HG02642 (cell line): Measurements from ENCODE around the gene HOXB2.

Source experiments
- ATAC-seq: cut with Tn5 transposase; IDR thresholded peaks from one replicate; pipeline ENCODE4 v1.9.1; 2021; ENCODE audit warnings: mild to moderate bottlenecking; ENCODE audit not compliant: unreplicated experiment, poor library complexity

HOXB2 gene

DNA sequence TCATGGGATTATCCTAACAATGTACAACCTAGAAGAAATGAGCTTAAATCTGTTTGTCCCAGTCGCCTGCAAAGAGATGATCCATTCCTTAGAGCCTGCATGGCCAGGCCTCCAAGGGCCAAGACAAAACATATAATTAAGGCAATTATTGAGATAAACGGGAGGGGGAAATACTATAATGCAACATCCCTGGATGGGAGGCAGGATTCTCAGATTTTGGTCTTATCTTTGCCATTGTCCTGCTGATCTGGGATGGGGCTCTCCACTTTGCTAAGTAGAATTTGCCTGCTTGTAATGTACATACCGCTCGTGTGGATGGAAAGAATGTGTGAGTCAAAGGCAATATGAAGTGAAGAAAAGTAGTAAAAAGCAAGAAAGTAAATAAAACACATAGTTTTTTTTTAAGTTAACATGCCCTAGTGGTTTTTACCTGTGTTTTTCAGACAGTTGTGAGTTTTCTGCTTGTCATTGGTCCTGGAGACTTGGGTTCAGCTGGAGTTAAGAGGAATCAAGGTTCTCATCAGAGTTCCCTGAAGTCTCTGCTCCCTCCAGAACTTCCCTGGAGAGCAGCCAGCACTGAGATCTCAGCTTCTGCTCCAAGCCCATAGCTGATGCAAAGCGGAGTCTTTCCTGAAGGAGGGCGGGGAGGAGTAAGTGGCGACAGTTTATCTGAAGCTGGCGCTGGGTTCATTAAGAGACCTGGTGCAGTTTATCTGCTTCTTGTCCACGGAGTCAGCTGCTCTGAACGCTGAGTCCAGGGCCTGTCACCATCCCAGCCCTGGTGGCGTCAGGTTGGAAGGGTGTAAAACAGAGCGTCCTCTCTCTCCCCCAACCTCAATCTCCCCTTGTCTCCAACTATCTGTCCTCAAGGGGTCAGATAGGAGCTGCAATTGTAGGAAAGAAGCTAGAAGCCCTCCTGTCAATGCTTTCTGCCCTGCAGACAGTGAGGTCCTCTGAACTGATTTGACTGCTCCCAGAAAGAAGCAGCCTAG lies 44.2 kb downstream of the HOXB2 start:
- no peak for ATAC-seq

DNA sequence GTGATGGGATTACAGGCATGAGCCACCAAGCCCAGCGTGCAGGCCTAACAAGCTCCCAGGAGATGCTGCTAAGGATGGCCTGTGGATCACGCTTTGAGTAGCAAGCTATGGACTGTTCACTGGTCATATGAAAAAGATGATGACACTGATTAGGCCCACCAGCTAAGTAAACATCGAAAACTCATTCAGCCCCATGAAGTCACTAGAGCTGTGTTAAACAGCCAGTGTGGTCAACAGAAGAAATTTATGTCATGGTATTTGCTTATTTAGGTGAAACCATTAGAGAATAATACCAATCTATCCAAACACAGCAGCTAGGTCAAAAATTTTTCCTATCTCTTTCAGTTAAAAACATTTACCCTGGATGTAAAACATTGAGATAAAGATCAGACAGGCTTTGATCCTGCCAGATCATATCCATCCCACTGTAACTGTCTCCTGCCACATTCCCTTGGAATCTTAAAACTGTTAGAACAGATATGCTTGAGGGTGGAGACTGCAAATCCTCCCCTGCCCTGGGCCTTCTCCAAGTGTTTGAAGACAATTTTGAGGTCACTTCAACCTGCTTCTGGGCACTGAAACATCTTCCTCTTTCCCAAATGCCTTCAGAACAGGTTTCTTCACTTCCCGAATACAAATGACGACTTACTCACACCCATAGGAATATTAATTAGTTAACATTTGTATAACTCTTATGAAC lies 45.0 kb downstream of the HOXB2 start:
- no peak for ATAC-seq

DNA sequence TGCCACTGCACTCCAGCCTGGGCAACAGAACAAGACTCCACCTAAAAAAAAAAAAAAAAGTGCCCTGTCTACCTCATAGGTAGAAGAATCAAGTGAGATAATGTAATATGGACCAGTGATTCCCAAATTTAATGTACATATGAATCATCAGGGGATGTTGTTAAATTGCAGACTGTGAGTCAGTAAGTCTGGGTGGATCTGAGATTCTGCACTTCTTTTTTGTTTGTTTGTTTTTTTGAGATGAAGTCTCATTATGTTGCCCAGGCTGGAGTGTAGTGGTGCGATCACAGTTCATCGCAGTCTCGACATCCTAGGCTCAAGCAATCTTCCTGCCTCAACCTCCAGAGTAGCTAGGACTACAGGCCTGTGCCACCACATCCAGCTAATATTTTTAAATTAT lies 45.7 kb downstream of the HOXB2 start:
- ATAC-seq: no peak

DNA sequence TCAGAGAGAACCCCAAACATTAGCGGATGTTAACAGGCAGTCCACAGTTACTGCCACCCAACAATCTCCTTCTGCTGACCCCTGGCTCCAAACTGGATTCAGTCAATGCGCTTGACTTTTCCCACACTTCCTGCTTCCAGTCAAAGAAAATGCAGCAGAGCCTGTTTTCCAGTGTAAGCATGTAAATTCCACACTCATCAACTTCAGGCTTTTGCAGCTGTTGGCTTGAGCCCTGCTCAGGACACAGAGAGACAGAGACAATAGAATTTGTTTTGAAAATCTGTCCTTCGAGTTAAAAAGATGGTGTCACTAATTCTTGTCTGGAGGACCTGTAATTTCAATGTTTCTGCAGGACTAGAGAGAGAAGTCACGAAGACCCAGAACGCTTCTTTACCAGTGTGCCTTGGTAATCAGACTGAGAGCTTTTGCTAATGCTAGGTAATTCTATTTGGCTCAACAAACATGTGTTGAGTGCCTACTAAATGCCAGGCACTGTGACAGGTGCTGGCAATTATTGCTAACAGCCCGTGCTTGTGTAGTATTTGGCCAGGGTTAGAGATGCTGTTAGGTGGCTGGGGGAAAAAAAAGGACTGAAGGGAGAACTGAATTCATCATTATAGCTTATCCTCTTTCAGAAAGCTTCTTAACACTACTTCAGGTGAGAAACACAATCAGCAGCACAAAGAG lies 46.6 kb downstream of the HOXB2 start:
- ATAC-seq: no peak

DNA sequence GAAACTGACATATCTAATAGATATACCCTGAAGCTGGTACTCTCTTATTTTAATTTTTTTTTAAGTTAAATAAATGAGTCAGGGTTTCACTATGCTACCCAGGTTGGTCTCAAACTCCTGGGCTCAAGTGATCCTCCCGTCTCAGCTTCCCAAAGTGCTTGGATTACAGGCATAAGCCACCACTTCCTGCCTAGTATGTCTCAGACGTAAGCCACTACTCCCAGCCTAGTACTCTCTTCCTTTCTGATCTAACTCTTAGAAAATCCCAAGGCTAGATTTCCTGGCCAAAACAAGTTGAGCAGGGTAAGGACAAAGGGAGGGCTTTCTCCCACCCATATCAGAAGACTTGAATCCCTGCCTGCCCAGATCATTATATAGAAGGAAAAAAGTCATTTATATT lies 47.8 kb downstream of the HOXB2 start:
- ATAC-seq: no peak

DNA sequence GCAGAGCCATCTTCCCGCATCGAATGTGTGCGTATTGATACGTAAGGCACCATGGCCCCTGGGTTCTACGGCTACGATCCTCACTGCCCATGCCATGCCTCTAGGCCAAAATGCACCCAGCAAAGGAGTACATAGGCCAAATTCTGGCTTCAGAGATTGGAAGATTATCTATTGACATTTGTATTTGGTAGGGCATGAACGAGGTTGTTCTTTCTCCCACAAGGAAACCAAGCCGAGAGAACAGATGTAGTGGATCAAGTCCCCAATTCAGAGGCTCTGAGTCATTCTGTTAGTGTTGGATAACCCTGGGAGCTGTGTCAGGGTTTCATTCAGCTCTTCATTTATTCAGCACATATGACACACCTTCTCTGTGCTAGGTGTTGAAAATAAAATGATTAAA lies 50.6 kb downstream of the HOXB2 start:
- ATAC-seq: no peak
